Uterus (tissue), 2 donors: Measurements from ENCODE around the gene EPHB6.

Experiments
- CTCF ChIP-seq, 4 experiments: fragments of 200-600 bp in 2 of 4; fragments of 450-650 bp in 2 of 4; sonication (generic) in 2 of 4; IDR thresholded peaks; one replicate each; pipeline ENCODE4 v1.5.1; 2016 to 2019; ENCODE audit warnings: antibody characterized with exemption in 4 of 4, mild to moderate bottlenecking in 2 of 4, moderate library complexity in 1 of 4
- POLR2A ChIP-seq, 2 donors: fragments of 450-650 bp; IDR thresholded peaks; one replicate each; pipeline ENCODE4 v1.6.1; 2016; ENCODE audit warnings: antibody characterized with exemption in 2 of 2, mild to moderate bottlenecking in 1 of 2, moderate library complexity in 1 of 2

DNA sequence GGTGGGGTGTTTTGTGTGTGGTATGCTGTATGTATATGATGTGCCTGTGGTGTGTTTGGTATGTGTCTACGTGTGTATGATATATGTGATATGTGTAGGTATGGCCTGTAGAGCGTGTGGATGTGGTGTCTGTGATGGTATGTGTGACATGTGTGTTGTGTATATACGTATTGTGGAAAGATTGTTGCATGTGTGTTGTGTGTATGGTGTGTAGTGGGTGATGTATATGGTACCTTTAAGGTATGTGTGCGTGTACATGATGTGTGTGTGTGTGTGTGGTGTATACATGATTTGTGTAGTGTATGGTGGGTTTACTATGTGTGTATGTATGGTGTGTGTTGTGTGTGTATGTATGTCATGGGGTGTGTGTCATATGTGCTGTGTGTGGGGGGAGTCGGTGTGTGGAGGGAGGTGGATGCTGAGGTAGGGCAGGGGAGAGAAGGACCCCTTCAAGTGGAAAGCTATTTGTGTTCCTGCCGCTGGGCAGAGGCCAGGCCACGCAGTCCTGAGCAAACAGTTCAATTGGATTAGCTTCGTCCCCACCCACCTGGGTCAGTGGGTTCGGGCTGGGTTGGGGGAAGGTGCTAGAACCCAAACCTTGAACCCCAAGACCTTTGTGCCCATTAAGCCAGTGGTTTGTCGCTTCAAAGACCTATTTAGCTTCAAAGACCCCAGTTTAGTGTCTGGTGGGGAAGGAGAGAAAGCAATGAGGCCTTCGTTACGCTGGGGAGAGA, 32.6 kb downstream of the EPHB6 start:
- TF ChIP-seq POLR2A (IDR thresholded peaks at IDR 0.05) (no peak), CTCF (IDR thresholded peaks at IDR 0.05) (no peak)
